Head of caudate nucleus (tissue), 42 donors: ENCODE measurements around the gene SHISA9.
A peak's percentile ranks its signal among the peaks of the same experiment; 100 is the strongest.
"Not testable (repeated sequence)": the region's sequence is repeated elsewhere in the genome, so short reads cannot be mapped to it uniquely, and the experiment has no call there.

Experiments used
- DNase-seq, 42 donors: peaks; one replicate each; pipeline versions ENCODE4 v3.0.0 to v3.0.0-alpha.2; 2020 to 2021; ENCODE audit warnings: mixed read lengths in 7 of 42
- intact Hi-C: fragments of 100-400 bp; cut with DNase I; formaldehyde crosslinking; loops from one replicate; pipeline ENCODE4 v1.15.0; 2022

Gene SHISA9

DNA sequence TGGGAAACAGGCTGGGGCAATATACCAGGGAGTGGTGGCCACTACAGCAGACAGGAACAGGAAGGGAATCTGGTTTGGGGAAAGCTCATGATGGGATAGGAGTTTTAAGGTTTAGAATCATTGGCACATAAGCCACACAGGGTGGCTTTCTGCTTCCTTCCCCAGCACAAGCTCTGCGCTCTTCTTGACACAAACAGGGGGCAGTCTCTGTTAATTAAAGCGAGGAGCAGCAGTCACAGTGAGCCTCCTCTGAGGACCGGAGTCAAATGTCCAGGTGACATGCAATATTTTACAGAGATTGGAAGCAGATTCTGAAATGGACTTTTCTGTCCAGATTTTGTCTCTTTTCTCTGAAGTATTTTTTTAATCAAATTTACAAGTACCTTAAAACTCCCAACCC is 2.8 kb upstream of the SHISA9 start:
- intact Hi-C loops: no loop called here
- DNase-seq: no peak

DNA sequence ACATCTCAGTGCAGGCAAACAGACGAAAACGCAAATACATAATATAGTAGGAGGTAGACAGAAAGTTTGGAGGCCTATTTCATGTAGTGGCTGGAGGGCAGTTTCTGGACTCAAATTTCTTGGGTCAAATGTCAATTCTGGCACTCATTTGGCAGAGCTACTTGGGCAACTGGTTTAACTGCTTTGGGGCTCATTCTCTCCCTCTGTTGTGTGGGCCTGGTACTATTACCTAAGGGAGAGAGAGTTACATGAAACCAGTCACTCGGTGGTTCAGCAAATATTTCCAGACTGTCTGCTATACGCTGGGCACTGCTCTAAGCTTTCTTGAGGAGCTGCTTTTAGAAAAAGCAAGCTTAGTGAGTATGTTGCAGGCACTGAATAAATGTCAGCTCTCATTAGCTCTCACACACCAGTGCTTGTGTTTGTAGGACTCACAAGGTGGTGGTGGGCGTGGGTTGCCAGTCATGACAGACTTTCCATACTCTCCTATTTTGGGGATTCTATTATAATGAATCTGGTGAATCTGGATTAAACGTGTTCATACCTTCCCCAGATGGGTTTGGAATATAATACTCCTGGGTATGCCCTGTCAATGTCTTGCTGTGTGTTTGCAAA is 1.8 kb upstream of the SHISA9 start:
- peak in 30 of 42 donors; percentile 12 to 71 (median 40) for DNase-seq

DNA sequence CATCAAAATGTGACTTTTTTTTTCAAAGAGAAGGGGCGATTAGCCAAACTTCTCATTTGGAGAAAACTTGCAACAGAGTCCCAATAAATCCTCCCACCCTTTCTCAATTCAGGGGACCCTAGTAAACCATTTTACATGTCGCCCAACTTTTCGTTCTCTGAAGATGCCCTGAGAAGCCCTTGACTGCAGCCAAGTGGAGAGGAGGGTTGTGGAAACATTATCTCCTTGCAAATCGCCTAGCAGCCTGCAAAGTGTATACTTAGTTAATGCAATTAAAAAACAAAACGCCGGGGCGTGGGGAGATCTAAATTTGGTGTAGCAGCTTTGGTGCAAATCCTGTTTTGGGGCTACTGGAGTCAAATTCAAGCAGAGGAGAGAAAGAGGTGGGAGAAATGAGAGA is 1.2 kb upstream of the SHISA9 start:
- peak in 2 of 42 donors; percentile 3 for DNase-seq
- intact Hi-C loops: no loop called here

More for the DNA sequence above, 1.8 kb upstream of the SHISA9 start:
- intact Hi-C loops: no loop called here

DNA sequence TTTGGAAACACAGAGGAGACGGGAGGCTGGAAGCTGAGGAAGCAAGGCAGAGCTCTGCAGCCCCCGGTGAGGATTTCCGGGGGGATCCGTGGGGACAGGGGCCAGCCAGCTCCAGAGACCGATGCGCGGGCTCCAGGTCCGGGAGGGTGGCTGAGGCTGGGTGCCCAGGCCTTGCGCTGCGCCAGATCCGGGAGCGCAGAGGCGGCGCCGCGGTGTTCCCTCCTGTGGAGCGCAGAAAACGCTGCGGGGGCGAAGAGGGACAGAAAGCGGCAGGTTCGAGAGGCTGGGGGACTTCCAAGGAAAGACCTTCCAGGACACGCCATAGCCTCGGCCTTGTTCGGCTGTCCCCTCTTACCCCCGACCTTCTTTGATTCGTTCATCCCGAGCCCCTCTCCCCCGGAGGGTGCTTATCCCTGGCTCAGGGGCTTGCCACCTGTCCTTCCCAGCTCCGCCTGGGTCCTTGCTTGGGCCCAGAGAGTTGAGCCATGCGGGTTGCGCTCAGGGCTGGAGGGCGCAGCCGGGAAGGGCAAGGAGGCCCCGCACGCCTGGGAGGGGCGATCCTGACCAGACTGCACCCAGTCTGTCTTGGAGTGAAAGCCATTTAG is 697 bp upstream of the SHISA9 start:
- DNase-seq: peak in 36 of 42 donors; percentile 22 to 79 (median 56)
- intact Hi-C loops: no loop called here

DNA sequence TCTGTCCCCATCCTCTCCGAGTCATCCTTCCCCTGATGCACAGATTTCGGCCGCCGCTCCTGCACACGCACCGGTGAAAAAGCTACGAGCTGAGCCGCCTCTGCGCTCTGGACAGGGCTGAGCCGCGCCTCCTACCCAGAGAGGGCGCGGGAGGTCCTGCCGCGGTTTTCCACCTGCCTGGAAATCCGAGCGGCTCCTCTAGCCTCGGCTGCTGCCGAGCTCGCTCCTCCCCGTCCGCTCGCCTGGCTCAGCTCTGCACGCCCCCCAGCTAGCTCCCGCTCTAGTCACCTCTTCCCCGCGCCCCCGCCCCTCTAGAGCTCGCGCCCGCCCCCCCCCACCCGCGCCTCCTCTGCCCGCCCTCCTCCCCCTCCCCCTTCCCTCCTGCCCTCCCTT is 198 bp upstream of the SHISA9 start:
- intact Hi-C loops: no loop called here
- peak in 40 of 42 donors; percentile 20 to 83 (median 59) for DNase-seq

DNA sequence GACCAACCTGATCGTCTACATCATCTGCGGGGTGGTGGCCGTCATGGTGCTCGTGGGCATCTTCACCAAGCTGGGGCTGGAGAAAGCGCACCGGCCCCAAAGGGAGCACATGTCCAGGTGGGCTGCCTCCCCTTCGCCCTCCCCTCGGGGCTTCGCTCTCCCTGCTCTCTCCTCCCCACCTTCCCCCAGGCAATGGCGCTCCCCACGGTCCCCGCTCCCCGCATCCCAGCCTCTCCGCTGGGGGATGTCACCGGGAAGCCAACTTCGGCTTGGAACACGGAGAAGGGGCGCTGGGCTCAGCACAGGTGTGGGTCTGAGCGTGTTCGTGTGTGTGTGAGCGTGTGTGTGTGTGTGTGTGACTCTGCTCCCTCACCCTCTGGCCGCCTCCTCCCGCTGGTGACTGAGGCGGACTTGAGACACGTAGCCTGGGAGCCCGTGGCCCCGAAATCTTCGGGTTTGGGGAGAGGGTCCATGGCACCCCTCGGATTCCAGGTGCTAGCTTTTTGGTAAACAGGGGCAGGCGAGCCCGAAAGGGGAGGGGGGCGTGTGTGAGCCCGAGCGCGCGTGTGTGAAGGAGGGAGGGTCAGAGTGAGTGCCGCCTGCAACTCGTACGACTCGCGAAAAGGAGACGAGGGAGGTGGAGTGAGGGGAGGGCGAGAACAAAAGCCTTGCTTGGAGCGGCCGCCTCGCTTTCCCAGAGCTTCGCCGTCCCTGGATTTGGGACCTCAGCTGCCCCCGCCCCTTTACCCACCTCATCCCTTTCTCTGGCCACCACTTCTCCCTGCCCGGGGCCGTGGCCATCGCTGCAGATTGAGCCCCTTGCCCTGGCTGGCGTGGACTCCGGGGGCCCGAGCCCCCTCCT is 1.3 kb downstream of the SHISA9 start:
- peak; percentile 28 to 85 (median 54) for DNase-seq
- intact Hi-C loops: no loop called here

GRCh38 chr16:12903407-12904328 is 2.3 kb downstream of the SHISA9 start:
- peak in 26 of 42 donors; percentile 2 to 46 (median 23) for DNase-seq
- intact Hi-C loops: no loop called here

DNA sequence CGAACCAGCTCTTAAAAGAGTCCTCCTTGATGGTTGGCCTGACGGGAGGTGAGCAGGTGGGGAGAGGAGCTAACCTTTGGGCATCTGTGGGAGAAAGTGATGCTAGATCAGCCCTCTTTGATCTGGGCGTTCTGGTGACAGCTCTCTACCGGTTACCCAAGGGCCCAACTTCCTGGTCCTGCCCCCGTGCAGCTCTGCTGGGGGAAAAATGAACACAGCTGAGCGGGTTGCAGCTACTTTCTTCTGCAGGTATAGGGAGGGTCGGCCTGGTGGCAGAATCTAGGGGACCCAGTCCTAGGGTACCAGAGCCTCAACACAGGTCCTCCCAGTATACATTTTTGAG is 2.9 kb downstream of the SHISA9 start:
- intact Hi-C loops: no loop called here
- peak in 27 of 42 donors; percentile 6 to 57 (median 29) for DNase-seq

DNA sequence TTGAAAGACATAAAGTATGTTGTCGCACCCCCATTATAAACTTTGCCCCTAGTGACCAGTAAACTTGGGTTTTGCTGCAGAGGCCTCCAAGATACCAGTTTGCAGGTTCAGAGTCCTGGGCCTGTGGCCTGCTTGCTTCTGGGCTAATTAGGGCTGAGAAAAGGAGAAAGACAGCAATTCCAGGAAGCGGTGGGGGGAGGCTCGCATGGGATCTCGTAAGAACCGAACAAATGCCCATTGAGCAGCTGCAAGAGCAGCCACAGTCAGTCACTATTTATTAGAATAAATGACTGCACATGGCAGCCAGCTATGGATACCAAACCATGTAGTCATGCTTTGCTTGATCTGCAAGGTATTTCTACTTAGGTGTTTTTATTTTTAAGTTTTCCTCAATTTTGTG is 4.9 kb downstream of the SHISA9 start:
- peak in 9 of 42 donors; percentile 9 to 55 (median 19) for DNase-seq
- intact Hi-C loops: no loop called here

DNA sequence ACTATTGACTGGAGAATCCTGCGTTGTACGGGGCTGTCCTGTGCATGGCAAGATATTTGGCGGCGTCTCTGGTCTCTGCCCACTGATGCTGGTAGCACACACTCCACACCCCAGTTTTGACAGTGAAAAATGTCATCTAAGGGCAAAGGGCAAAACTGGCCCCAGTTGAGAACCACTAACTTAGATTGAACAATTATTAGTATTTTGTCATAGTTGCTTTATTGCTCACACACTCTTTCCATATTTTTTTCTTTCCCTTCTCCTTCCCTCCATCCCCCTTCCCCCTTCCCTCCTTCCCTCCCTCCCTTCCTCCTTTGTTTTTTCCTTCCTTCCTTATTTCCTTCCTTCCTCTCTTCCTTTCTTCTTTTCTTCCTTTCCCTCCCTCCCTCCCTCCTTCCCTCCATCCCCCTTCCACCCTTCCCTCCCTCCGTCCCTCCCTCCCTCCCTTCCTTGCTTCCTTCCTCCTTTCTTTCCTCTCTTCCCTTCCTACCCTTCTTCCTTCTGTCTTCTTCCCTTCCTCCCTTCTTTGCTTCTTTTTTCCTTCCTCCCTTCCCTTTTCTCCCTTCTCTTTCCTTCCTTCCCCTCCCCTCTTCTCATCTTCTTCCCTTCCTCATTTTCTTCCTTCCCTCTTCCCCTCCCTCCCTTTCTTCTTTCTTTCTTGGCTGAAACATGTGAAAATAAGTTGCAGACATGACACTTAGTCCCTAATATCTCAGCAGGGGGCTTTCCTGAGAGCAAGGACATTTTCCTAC is 5.5 kb downstream of the SHISA9 start:
- intact Hi-C loops: no loop called here
- DNase-seq: no peak

GRCh38 chr16:12907670-12908233 is 6.4 kb downstream of the SHISA9 start:
- intact Hi-C loops: no loop called here
- DNase-seq: peak in 31 of 42 donors; percentile 16 to 79 (median 44)

DNA sequence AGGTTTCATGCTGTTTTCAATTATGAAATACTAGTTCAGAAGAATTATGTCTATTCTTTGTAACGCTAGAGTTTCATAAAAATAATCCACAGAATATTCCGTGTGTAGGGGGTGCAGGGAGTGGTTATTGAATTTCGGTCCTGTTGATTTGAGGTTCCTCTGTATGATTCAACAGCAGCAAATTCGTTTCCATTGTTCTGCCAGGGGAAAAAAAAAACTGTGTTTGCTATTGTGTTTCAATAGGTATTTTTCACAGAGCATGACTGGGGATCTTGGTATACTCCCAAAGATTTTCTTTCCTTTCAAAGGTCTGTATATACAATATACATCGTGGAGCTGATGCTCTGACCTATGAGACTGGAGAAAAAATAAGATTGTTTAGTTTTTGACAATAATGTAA is 15.8 kb downstream of the SHISA9 start:
- intact Hi-C loops: no loop called here
- no peak for DNase-seq

DNA sequence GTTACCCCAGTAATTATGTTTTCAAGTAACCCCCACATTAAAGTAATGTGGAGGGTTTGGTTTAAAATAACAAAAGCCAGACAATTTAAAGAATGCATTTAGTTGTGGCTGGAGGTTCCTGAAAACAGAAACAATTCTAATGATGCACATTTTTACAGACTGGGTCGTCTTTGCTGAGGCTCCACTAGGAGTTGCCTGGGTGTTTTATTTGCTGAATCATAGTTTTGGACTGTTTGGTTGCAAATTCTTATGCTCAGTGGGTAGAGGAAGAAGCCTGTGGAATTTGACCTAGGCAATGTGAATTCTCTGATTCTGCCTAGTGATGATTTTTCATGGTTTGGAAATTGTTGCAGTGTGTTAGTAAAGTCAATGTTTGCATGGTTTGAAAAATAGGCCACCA is 16.3 kb downstream of the SHISA9 start:
- intact Hi-C loops: no loop called here
- DNase-seq: no peak

DNA sequence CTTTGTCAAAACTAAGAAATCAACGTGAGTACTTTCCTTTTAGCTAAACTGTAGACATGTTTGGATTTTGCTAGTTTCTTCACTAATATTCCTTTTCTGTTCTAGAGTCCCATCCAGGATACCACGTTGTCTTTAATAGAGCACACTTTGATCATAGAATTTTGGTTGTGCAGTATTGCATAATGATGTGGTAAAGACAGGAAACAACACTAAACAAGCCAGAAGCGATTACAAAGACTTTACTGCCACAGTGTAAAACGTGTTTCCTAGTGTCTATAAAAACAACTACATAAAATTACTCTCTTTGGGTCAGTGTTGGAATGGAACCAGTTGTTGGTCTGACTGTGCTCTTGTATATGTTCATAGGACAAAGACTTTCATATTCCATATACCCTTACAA is 19.3 kb downstream of the SHISA9 start:
- DNase-seq: no peak
- intact Hi-C loops: no loop called here

DNA sequence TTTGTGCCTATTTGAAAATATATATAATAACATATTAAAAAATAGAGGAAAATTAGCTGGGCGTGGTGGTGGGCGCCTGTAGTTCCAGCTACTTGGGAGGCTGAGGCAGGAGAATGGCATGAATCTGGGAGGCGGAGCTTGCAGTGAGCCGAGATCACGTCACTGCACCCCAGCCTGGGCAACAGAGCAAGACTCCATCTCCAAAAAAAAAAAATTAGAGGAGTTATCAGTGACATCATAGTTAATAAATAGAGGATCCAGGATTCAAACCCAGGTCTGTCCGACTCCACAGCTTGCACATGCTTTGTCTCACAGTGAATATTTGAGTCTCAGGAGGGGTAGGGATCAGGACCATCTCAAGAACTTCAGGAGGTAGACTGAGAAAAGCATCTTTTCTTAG is 22.2 kb downstream of the SHISA9 start:
- DNase-seq, intact Hi-C loops: not testable (repeated sequence)

- intact Hi-C loops: no loop called here
These were observed 23.8 kb downstream of the SHISA9 start for GRCh38 chr16:12925026-12925800.

DNA sequence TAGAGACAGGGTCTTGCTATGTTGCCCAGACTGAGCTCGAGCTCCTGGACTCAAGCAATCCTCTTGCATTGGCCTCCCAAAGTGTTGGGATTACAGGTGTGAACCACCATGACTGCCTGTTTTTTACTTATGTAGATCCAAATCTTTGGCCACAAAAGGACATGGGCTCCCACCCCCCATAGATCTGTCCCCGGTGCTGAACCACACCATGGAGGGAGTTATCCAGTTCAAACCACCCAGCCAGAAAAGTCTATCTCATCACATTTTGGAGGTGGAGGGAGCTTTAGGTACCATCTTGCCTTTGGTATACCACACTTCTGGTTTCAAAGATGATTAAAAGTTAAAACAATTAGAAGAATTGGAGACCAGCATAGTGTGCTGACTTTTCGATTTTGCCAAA is 26.2 kb downstream of the SHISA9 start:
- intact Hi-C loops: no loop called here
- no peak for DNase-seq

More at GRCh38 chr16:12925026-12925800, 23.8 kb downstream of the SHISA9 start:
- DNase-seq: no peak
